Peyer's patch (tissue), 4 donors: ENCODE results near the gene SYNPO2. TPM values are rescaled to one million over a fixed set of nuclear protein-coding genes. Genes with fewer than 3 reads are reported as not detected.

Experiments used
- DNase-seq, 3 donors: peaks; one replicate each; pipeline ENCODE4 v3.0.0-alpha.2; 2017 to 2019
- H3K27ac ChIP-seq, 4 donors: fragments of 200-600 bp; sonication (generic); one replicate each; pipeline ENCODE4 v1.5.1; 2016 to 2019
- H3K27me3 ChIP-seq, 2 donors: fragments of 200-600 bp; sonication (generic); one replicate each; pipeline ENCODE4 v1.5.1; 2019
- H3K36me3 ChIP-seq, 3 donors: fragments of 200-600 bp; sonication (generic); one replicate each; pipeline ENCODE4 v1.5.1; 2016 to 2019
- H3K4me1 ChIP-seq, 4 donors: fragments of 200-600 bp; sonication (generic); one replicate each; pipeline ENCODE4 v1.5.1; 2016 to 2019
- H3K4me3 ChIP-seq, 4 donors: fragments of 200-600 bp; sonication (generic); 1 replicate in 3 of 4; 2 replicates in 1 of 4; pipeline ENCODE4 v1.5.1; 2016 to 2019; ENCODE audit warnings: mild to moderate bottlenecking in 1 of 4
- H3K9me3 ChIP-seq, 4 donors: fragments of 200-600 bp; sonication (generic); one replicate each; pipeline ENCODE4 v1.5.1; 2016 to 2019; ENCODE audit warnings: mild to moderate bottlenecking in 1 of 4
- CTCF ChIP-seq, 6 experiments: fragments of 450-650 bp in 4 of 6; fragments of 200-600 bp in 2 of 6; sonication (generic) in 1 of 6; IDR thresholded peaks; one replicate each; pipeline ENCODE4 v1.5.1; 2017 to 2019; ENCODE audit warnings: antibody characterized with exemption in 6 of 6, mild to moderate bottlenecking in 3 of 6, moderate library complexity in 1 of 6
- POLR2A ChIP-seq, 2 donors: fragments of 450-650 bp; IDR thresholded peaks; one replicate each; pipeline ENCODE4 v1.5.1; 2017; ENCODE audit warnings: antibody characterized with exemption in 2 of 2, mild to moderate bottlenecking in 2 of 2, moderate library complexity in 2 of 2
- total RNA-seq, 4 donors: library from RNA; depleted of rRNA; stranded (reverse); fragments of >200 nt; gene quantifications; one replicate each; pipeline ENCODE4 v1.1.0, GENCODE V29; 2016

The SYNPO2 gene
- total RNA-seq, 4 donors from 2014 or later: 24.9 to 77.6 (median 41.1) TPM

GRCh38 chr4:119030536-119030890 lies 141.9 kb downstream of the SYNPO2 start:
- no peak for TF ChIP-seq CTCF (IDR thresholded peaks at IDR 0.05)
- Histone ChIP-seq H3K9me3 (no peaks in the 10 kb centered on the region), H3K4me1 (no peaks in the 10 kb centered on the region), H3K27me3 (no peaks in the 10 kb centered on the region), H3K4me3 (peak overlapping the region in 1 of 4 donors; percentile 35), H3K27ac (peak overlapping the region in 2 of 4 donors; percentile 51 to 87), H3K36me3 (peaks cover 0 to 10% (median 0%) of the 10 kb centered on the region in 3 donors)
- no peak for DNase-seq

GRCh38 chr4:119031218-119031617 lies 142.6 kb downstream of the SYNPO2 start:
- TF ChIP-seq CTCF (IDR thresholded peaks at IDR 0.05): no peak
- H3K27me3 ChIP-seq: no peaks in the 10 kb centered on the region
- no peaks in the 10 kb centered on the region for H3K4me1 ChIP-seq
- H3K36me3 ChIP-seq: peaks cover 0 to 10% (median 0%) of the 10 kb centered on the region in 3 donors
- no peak for DNase-seq
- H3K4me3 ChIP-seq: peak overlapping the region in 1 of 4 donors; percentile 35
- peak overlapping the region in 2 of 4 donors; percentile 51 to 87 for H3K27ac ChIP-seq
- no peaks in the 10 kb centered on the region for H3K9me3 ChIP-seq

GRCh38 chr4:119032921-119033685 lies 144.4 kb downstream of the SYNPO2 start:
- TF ChIP-seq POLR2A (IDR thresholded peaks at IDR 0.05) (no peak), CTCF (IDR thresholded peaks at IDR 0.05) (no peak)
- Histone ChIP-seq H3K9me3 (no peaks in the 10 kb centered on the region), H3K27ac (peak overlapping the region in 2 of 4 donors; percentile 27 to 87), H3K4me3 (peak overlapping the region in 1 of 4 donors; percentile 35), H3K27me3 (no peaks in the 10 kb centered on the region), H3K4me1 (no peaks in the 10 kb centered on the region), H3K36me3 (peaks cover 0 to 10% (median 0%) of the 10 kb centered on the region in 3 donors)
- no peak for DNase-seq

GRCh38 chr4:119034276-119035008 lies 145.8 kb downstream of the SYNPO2 start:
- no peak for DNase-seq
- Histone ChIP-seq H3K36me3 (peaks cover 0 to 10% (median 0%) of the 10 kb centered on the region in 3 donors), H3K27me3 (no peaks in the 10 kb centered on the region), H3K4me1 (no peaks in the 10 kb centered on the region), H3K9me3 (no peaks in the 10 kb centered on the region), H3K27ac (peak overlapping the region in 2 of 4 donors; percentile 17 to 87), H3K4me3 (peak overlapping the region in 1 of 4 donors; percentile 1)
- TF ChIP-seq POLR2A (IDR thresholded peaks at IDR 0.05): no peak
- no peak for TF ChIP-seq CTCF (IDR thresholded peaks at IDR 0.05)

GRCh38 chr4:119035951-119036737 lies 147.5 kb downstream of the SYNPO2 start:
- H3K27ac ChIP-seq: peak overlapping the region in 1 of 4 donors; percentile 87
- no peak for TF ChIP-seq CTCF (IDR thresholded peaks at IDR 0.05)
- TF ChIP-seq POLR2A (IDR thresholded peaks at IDR 0.05): no peak
- H3K4me3 ChIP-seq: no peak overlapping the region
- no peaks in the 10 kb centered on the region for H3K9me3 ChIP-seq
- H3K4me1 ChIP-seq: peaks cover 0 to 2% (median 0%) of the 10 kb centered on the region in 4 donors
- H3K36me3 ChIP-seq: peaks cover 0 to 8% (median 0%) of the 10 kb centered on the region in 3 donors
- no peak for DNase-seq
- no peaks in the 10 kb centered on the region for H3K27me3 ChIP-seq
